CD4-positive, alpha-beta T cell treated with Interleukin-17A for 1 hour (primary cell): Measurements from ENCODE around the gene RHOT1.
"Not testable (repeated sequence)": the region's sequence is repeated elsewhere in the genome, so short reads cannot be mapped to it uniquely, and the experiment has no call there.

Experiments
- DNase-seq: peaks from one replicate; pipeline ENCODE4 v3.0.0-alpha.2; 2020

Gene RHOT1

GRCh38 chr17:32160526-32160925, 18.2 kb downstream of the RHOT1 start:
- DNase-seq: no peak

GRCh38 chr17:32161029-32161428, 18.7 kb downstream of the RHOT1 start:
- no peak for DNase-seq

- no peak for DNase-seq
These were observed 19.4 kb downstream of the RHOT1 start for GRCh38 chr17:32161506-32162365.

GRCh38 chr17:32174889-32175288, 32.6 kb downstream of the RHOT1 start:
- DNase-seq: no peak

- not testable (repeated sequence) for DNase-seq
These were observed 36.4 kb downstream of the RHOT1 start for GRCh38 chr17:32178679-32179078.

GRCh38 chr17:32179103-32179502, 36.8 kb downstream of the RHOT1 start:
- not testable (repeated sequence) for DNase-seq

- not testable (repeated sequence) for DNase-seq
These were observed 37.2 kb downstream of the RHOT1 start for GRCh38 chr17:32179526-32179925.

- DNase-seq: not testable (repeated sequence)
These were observed 38.0 kb downstream of the RHOT1 start for GRCh38 chr17:32180262-32180661.

GRCh38 chr17:32185875-32186274, 43.6 kb downstream of the RHOT1 start:
- DNase-seq: no peak

GRCh38 chr17:32187271-32187670, 45.0 kb downstream of the RHOT1 start:
- no peak for DNase-seq

- DNase-seq: no peak
These were observed 47.0 kb downstream of the RHOT1 start for GRCh38 chr17:32189343-32189742.

GRCh38 chr17:32191306-32191705, 49.0 kb downstream of the RHOT1 start:
- no peak for DNase-seq

GRCh38 chr17:32192379-32192778, 50.1 kb downstream of the RHOT1 start:
- no peak for DNase-seq

GRCh38 chr17:32197987-32198386, 55.7 kb downstream of the RHOT1 start:
- no peak for DNase-seq

- no peak for DNase-seq
These were observed 64.6 kb downstream of the RHOT1 start for GRCh38 chr17:32206861-32207260.

GRCh38 chr17:32208436-32208835, 66.1 kb downstream of the RHOT1 start:
- no peak for DNase-seq

GRCh38 chr17:32209608-32210007, 67.3 kb downstream of the RHOT1 start:
- no peak for DNase-seq

- DNase-seq: no peak
These were observed 69.4 kb downstream of the RHOT1 start for GRCh38 chr17:32211671-32212070.

GRCh38 chr17:32215696-32216095, 73.4 kb downstream of the RHOT1 start:
- DNase-seq: no peak

GRCh38 chr17:32222621-32223020, 80.3 kb downstream of the RHOT1 start:
- no peak for DNase-seq

GRCh38 chr17:32223703-32224102, 81.4 kb downstream of the RHOT1 start:
- DNase-seq: no peak

GRCh38 chr17:32226886-32227285, 84.6 kb downstream of the RHOT1 start:
- no peak for DNase-seq

GRCh38 chr17:32227910-32228309, 85.6 kb downstream of the RHOT1 start:
- no peak for DNase-seq

- DNase-seq: no peak
These were observed 93.3 kb downstream of the RHOT1 start for GRCh38 chr17:32235588-32235987.

GRCh38 chr17:32239456-32239855, 97.2 kb downstream of the RHOT1 start:
- no peak for DNase-seq
